ENCODE data around the gene ROR2. TPM values are rescaled to one million over a fixed set of nuclear protein-coding genes. Genes with fewer than 3 reads are reported as not detected.

The ROR2 gene
- total RNA-seq, 1 donor from 2014 or later: 3.8 TPM

DNA sequence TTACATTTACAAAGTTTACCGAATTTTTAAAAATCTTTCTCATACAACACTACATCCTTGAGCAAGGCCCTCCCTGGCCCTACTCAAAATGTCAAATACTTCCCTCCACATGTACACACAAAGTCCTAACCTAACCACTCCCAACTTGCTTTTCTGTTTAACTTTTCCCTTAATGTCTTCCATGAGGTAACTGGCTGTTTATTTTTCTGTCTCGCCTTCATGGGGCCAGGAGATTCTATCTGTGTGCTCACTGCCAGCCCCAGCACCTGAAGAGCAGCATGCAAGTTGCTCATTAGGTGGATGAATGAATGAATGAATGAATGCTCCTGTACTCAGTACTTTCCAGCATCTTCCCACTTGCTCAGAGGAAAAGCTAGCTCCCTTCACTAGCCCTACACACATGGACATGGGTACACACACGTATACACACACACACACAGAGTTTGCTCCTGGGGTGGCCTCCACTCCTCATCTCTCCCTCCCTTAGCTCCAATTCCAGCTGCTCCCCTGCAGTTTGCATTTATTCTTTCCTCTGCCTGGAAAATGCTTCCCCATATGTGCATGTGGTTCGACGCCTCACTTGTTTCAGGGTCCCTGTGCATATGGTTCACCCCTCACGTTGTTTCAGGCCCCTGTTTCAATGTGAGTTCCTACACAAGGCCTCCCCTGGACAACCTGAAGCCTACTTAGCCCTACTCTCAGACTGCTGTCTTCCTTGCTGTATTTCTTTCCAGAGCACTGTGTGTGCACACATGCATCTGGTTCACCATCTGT, 165.2 kb downstream of the ROR2 start:
- no peak overlapping the region for H3K27ac ChIP-seq
- H3K27me3 ChIP-seq (ENCODE audit: low read depth): no peaks in the 10 kb centered on the region
- H3K4me1 ChIP-seq: no peaks in the 10 kb centered on the region
- TF ChIP-seq, protein P1, sequence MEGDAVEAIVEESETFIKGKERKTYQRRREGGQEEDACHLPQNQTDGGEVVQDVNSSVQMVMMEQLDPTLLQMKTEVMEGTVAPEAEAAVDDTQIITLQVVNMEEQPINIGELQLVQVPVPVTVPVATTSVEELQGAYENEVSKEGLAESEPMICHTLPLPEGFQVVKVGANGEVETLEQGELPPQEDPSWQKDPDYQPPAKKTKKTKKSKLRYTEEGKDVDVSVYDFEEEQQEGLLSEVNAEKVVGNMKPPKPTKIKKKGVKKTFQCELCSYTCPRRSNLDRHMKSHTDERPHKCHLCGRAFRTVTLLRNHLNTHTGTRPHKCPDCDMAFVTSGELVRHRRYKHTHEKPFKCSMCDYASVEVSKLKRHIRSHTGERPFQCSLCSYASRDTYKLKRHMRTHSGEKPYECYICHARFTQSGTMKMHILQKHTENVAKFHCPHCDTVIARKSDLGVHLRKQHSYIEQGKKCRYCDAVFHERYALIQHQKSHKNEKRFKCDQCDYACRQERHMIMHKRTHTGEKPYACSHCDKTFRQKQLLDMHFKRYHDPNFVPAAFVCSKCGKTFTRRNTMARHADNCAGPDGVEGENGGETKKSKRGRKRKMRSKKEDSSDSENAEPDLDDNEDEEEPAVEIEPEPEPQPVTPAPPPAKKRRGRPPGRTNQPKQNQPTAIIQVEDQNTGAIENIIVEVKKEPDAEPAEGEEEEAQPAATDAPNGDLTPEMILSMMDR (IDR thresholded peaks at IDR 0.05): no peak
- intact Hi-C loops (cut with DNase I): no loop called here
- no peak for ATAC-seq
- no peak overlapping the region for H3K4me3 ChIP-seq
- no peaks in the 10 kb centered on the region for H3K9me3 ChIP-seq
- DNase-seq: no peak
- H3K36me3 ChIP-seq: no peaks in the 10 kb centered on the region

DNA sequence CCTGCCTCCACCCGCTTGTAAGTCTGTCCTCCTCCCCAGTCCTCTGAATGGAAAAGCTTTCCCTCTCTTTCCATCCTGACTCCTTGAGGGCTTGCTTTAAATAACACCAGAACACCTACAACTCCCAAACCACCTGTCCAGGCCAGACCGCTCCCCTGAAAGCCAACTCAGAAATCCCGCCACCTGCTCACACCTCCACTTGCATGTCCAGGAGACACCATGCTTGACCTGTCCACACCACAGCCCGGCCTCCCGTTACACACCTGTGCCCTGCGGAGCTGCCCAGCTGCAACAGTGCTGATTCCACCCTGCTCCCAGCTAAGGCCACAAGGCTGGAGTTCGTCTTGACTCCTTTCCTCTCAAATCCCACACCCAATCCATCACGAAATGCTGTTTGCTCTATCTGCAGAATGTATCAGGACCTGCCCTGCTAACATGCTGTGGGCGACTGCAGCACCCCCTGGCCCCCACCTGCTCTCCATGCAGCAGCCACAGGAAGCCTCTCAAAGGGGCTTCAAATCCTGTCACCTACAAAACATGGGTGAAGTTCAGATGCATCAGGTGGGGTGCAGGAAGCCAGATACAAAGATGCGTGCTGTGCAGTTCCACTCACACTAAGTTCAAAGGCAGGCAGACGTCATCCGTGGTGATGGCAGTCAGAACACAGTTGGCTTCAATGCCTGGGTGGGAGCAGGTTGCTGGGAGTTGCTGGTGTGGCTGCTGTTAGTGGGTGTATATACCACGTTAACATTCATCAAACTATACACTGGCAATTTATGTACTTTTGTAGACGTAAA, 166.0 kb downstream of the ROR2 start:
- H3K4me1 ChIP-seq: no peaks in the 10 kb centered on the region
- TF ChIP-seq, protein P1 (IDR thresholded peaks at IDR 0.05): no peak
- DNase-seq (no peak), ATAC-seq (no peak)
- H3K9me3 ChIP-seq: no peaks in the 10 kb centered on the region
- no peak overlapping the region for H3K4me3 ChIP-seq
- H3K36me3 ChIP-seq: no peaks in the 10 kb centered on the region
- intact Hi-C loops (cut with DNase I): no loop called here
- no peak overlapping the region for H3K27ac ChIP-seq
- H3K27me3 ChIP-seq (ENCODE audit: low read depth): no peaks in the 10 kb centered on the region

DNA sequence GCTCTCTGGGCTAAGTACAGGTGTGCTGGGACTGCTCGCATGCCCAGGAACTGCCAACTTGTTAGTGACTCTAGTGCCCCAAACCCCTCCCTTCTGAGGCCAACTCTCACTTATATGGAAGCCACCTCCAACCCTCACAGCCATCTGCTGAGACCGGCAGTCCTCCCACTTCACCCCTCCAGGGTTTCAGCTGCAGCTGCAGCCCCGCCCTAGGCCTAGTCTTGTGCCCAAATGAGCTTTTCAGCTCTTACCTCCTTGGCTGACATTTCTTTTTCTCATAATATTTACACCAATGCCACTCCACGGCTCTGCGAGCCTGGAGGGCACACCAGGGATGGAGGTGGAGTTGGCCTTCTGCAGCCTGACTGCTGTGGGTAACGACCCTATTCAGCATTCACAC, 166.6 kb downstream of the ROR2 start:
- TF ChIP-seq, protein P1 (IDR thresholded peaks at IDR 0.05): no peak

DNA sequence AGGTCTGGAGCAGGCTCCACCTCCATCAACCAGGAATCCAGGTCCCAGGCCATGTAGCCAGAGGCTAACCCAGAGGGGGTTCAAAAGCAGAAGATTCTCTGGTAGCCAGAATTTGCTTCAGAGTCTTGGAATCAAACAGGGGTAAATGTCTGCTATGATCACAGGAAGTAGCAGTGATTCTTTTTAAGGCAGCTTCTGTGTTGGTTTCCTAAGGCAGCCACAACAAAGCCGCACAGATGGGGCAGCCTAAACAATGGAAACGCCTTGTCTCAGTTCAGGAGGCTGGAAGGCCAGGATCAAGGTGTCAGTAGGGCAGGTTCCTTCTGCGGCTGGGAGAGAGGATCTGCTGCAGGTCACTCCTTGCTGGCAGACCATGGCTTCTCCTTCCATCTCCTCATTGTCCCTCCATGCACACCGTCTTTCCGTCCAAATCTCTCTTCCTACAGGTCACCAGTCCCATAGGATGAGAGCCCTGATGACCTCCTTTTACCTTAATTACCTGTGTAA, 167.3 kb downstream of the ROR2 start:
- TF ChIP-seq, protein P1 (IDR thresholded peaks at IDR 0.05): no peak
- Histone ChIP-seq H3K9me3 (no peaks in the 10 kb centered on the region), H3K27me3 (ENCODE audit: low read depth) (no peaks in the 10 kb centered on the region), H3K36me3 (no peaks in the 10 kb centered on the region), H3K4me3 (no peak overlapping the region), H3K27ac (no peak overlapping the region), H3K4me1 (no peaks in the 10 kb centered on the region)
- intact Hi-C loops (cut with DNase I): no loop called here
- no peak for ATAC-seq
- DNase-seq: no peak

More for the DNA sequence above, 166.6 kb downstream of the ROR2 start:
- Histone ChIP-seq H3K9me3 (no peaks in the 10 kb centered on the region), H3K27ac (no peak overlapping the region), H3K27me3 (ENCODE audit: low read depth) (no peaks in the 10 kb centered on the region), H3K4me1 (no peaks in the 10 kb centered on the region), H3K36me3 (no peaks in the 10 kb centered on the region), H3K4me3 (no peak overlapping the region)
- ATAC-seq (no peak), DNase-seq (no peak)
- intact Hi-C loops (cut with DNase I): no loop called here

DNA sequence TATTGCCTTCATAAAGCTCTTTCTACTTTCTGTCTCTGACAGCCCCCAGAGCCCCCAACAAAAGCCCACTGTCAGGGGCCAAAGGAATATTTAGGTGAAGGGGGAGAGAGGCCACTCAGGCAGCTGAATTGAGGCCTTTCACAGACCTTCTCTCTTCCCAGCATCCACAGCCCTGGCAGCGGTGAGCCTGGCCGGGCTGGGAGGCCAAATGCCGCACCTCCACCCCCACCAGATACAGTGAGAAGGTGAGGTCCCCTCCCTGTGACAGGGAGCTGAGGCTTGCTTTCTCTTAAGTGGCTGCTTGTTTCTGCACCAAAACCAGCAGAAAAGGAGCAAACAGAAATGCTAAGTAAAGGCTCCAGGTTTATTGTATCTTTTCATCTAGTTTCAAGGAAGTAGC, 168.1 kb downstream of the ROR2 start:
- intact Hi-C loops (cut with DNase I): no loop called here
- TF ChIP-seq, protein P1 (IDR thresholded peaks at IDR 0.05): no peak
- Histone ChIP-seq H3K4me1 (no peaks in the 10 kb centered on the region), H3K27ac (no peak overlapping the region), H3K36me3 (no peaks in the 10 kb centered on the region), H3K27me3 (ENCODE audit: low read depth) (no peaks in the 10 kb centered on the region), H3K4me3 (no peak overlapping the region), H3K9me3 (no peaks in the 10 kb centered on the region)
- ATAC-seq: no peak
- DNase-seq: no peak

Data from lower lobe of right lung (tissue), 2 donors.